ENCODE data around the gene CPSF4L. TPM values are rescaled to one million over a fixed set of nuclear protein-coding genes. Genes with fewer than 3 reads are reported as not detected.

CPSF4L gene
- total RNA-seq, 1 experiment from 2014 or later = not detected

- Mint-ChIP-seq H3K4me1 (ENCODE audit: low read depth, unreplicated experiment) (peaks cover 5% of the 10 kb centered on the region), H3K9me3 (ENCODE audit: unreplicated experiment) (no peaks in the 10 kb centered on the region), H3K4me3 (ENCODE audit: unreplicated experiment) (no peak overlapping the region), H3K27ac (ENCODE audit: unreplicated experiment) (no peak overlapping the region), H3K27me3 (ENCODE audit: insufficient read depth, unreplicated experiment) (no peaks in the 10 kb centered on the region), H3K36me3 (ENCODE audit: insufficient read depth, unreplicated experiment) (no peaks in the 10 kb centered on the region)
- H3K27me3 ChIP-seq (replicated peaks; ENCODE audit: control insufficient read depth, insufficient read depth, low read length) = no peaks in the 10 kb centered on the region
- H3K4me3 ChIP-seq (ENCODE audit: low read depth, low read length) = no peak overlapping the region
- intact Hi-C loops (cut with micrococcal nuclease; ENCODE audit: unreplicated experiment) = no loop called here
- no peaks in the 10 kb centered on the region; the same call in 1 of the 2 replicates for H3K36me3 ChIP-seq (ENCODE audit: control insufficient read depth, insufficient read depth, low read length)
- CTCF ChIA-PET = no interaction called here
- H3K4me1 ChIP-seq = no peaks in the 10 kb centered on the region
- POLR2A ChIA-PET = no interaction called here
- no TSS peak for BruUV-seq (replicated peaks)
- no peaks in the 10 kb centered on the region for H3K9me3 ChIP-seq
- TF ChIP-seq CTCF (IDR thresholded peaks at IDR 0.05; ENCODE audit: insufficient read depth in 1 of 2, low read depth in 1 of 2, low read length in 1 of 2, severe bottlenecking in 1 of 2, unreplicated experiment in 1 of 2) = no peak
- DNase-seq = no peak
Observed at GRCh38 chr17:73279704-73280103, 18.0 kb upstream of the CPSF4L start.

- intact Hi-C loops (cut with micrococcal nuclease; ENCODE audit: unreplicated experiment) = no loop called here
- Histone ChIP-seq H3K36me3 (ENCODE audit: control insufficient read depth, insufficient read depth, low read length) (no peaks in the 10 kb centered on the region; the same call in 1 of the 2 replicates), H3K4me3 (ENCODE audit: low read depth, low read length) (no peak overlapping the region), H3K9me3 (no peaks in the 10 kb centered on the region), H3K27me3 (replicated peaks; ENCODE audit: control insufficient read depth, insufficient read depth, low read length) (no peaks in the 10 kb centered on the region), H3K4me1 (no peaks in the 10 kb centered on the region)
- Mint-ChIP-seq H3K27me3 (ENCODE audit: insufficient read depth, unreplicated experiment) (no peaks in the 10 kb centered on the region), H3K4me1 (ENCODE audit: low read depth, unreplicated experiment) (peaks cover 5% of the 10 kb centered on the region), H3K4me3 (ENCODE audit: unreplicated experiment) (no peak overlapping the region), H3K27ac (ENCODE audit: unreplicated experiment) (no peak overlapping the region), H3K36me3 (ENCODE audit: insufficient read depth, unreplicated experiment) (no peaks in the 10 kb centered on the region), H3K9me3 (ENCODE audit: unreplicated experiment) (no peaks in the 10 kb centered on the region)
- no TSS peak for BruUV-seq (replicated peaks)
- no peak for DNase-seq
- no peak for TF ChIP-seq CTCF (IDR thresholded peaks at IDR 0.05; ENCODE audit: insufficient read depth in 1 of 2, low read depth in 1 of 2, low read length in 1 of 2, severe bottlenecking in 1 of 2, unreplicated experiment in 1 of 2)
- ChIA-PET CTCF (interaction anchor here (1.0 kb wide), 1 partner anchor 81 kb away, joined by 3 read pairs; no protein-coding TSS in a partner anchor), POLR2A (no interaction called here)
Observed at GRCh38 chr17:73278465-73279453, 17.1 kb upstream of the CPSF4L start.

- Mint-ChIP-seq H3K4me1 (ENCODE audit: low read depth, unreplicated experiment) (peaks cover 5% of the 10 kb centered on the region), H3K27ac (ENCODE audit: unreplicated experiment) (no peak overlapping the region), H3K27me3 (ENCODE audit: insufficient read depth, unreplicated experiment) (no peaks in the 10 kb centered on the region), H3K9me3 (ENCODE audit: unreplicated experiment) (no peaks in the 10 kb centered on the region), H3K4me3 (ENCODE audit: unreplicated experiment) (no peak overlapping the region), H3K36me3 (ENCODE audit: insufficient read depth, unreplicated experiment) (no peaks in the 10 kb centered on the region)
- Histone ChIP-seq H3K9me3 (no peaks in the 10 kb centered on the region), H3K4me3 (ENCODE audit: low read depth, low read length) (no peak overlapping the region), H3K27me3 (replicated peaks; ENCODE audit: control insufficient read depth, insufficient read depth, low read length) (no peaks in the 10 kb centered on the region), H3K4me1 (no peaks in the 10 kb centered on the region), H3K36me3 (ENCODE audit: control insufficient read depth, insufficient read depth, low read length) (no peaks in the 10 kb centered on the region; the same call in 1 of the 2 replicates)
- intact Hi-C loops (cut with micrococcal nuclease; ENCODE audit: unreplicated experiment) = no loop called here
- no peak for DNase-seq
- POLR2A ChIA-PET = interaction anchor here (0.5 kb wide), 1 partner anchor 925 kb away, joined by 14 read pairs; no protein-coding TSS in a partner anchor
- TF ChIP-seq CTCF (IDR thresholded peaks at IDR 0.05; ENCODE audit: insufficient read depth in 1 of 2, low read depth in 1 of 2, low read length in 1 of 2, severe bottlenecking in 1 of 2, unreplicated experiment in 1 of 2) = no peak
- no TSS peak for BruUV-seq (replicated peaks)
- CTCF ChIA-PET = interaction anchor here (1.0 kb wide), 1 partner anchor 82 kb away, joined by 3 read pairs; no protein-coding TSS in a partner anchor
Observed at GRCh38 chr17:73278049-73278464, 16.4 kb upstream of the CPSF4L start.

Measured in Caco-2 (cell line).